Erythroblast (primary cell): ENCODE measurements around the gene ARHGEF28.

ENCODE experiments used
- GATA1 ChIP-seq: IDR thresholded peaks from 2 replicates; pipeline ENCODE4 v1.6.1; 2011; ENCODE audit warnings: low read depth, mild to moderate bottlenecking, control low read depth, low read length, moderate library complexity
- POLR2A ChIP-seq: IDR thresholded peaks from 2 replicates; pipeline ENCODE4 v1.6.1; 2011; ENCODE audit warnings: mild to moderate bottlenecking, low read length

DNA sequence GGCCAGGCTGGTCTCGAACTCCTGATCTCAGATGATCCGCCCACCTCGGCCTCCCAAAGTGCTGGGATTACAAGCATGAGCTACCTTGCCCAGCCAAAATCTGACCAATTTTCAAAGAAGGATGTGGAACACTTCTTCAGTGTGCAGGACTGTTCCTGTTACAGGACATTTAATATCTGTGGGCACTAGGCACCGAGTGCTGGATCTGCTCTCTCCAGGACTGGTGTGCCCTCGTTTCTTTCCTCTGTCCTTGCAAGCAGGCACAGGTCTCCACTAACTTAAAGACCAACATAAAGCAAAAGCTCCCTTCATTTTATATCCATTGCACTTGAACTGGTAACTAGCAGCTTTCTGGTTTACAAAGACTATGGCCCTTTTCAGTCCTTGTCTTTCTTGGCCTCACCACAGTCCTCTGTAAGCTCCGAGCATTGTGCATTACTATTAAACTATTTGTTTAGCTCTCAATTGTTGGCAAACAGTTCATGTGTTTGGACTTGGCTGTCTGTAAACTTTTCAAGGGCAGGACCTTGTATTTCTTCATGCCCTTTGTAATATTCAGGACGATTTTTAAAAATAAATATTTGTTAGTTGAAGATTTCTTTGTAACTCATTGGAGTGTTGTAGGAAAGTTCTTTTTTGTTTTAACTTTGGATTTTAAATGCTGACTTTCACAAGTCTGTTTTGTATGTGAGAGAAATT, 37.3 kb downstream of the ARHGEF28 start:
- TF ChIP-seq POLR2A (no peak), GATA1 (no peak)
